ENCODE results near the gene ZNF628.
"Not testable (repeated sequence)": the region's sequence is repeated elsewhere in the genome, so short reads cannot be mapped to it uniquely, and the experiment has no call there.

The ZNF628 gene

GRCh38 chr19:55476100-55476775 is at the start of gene ZNF628:
Gene ZNF628, plus strand, starts transcription at chr19:55476617. Its CDS starts 3,294 bp downstream, at chr19:55479911.
- peak; percentile 82 for DNase-seq

- DNase-seq: no peak
These were observed 45.2 kb upstream of the ZNF628 start for GRCh38 chr19:55431183-55431582.

DNA sequence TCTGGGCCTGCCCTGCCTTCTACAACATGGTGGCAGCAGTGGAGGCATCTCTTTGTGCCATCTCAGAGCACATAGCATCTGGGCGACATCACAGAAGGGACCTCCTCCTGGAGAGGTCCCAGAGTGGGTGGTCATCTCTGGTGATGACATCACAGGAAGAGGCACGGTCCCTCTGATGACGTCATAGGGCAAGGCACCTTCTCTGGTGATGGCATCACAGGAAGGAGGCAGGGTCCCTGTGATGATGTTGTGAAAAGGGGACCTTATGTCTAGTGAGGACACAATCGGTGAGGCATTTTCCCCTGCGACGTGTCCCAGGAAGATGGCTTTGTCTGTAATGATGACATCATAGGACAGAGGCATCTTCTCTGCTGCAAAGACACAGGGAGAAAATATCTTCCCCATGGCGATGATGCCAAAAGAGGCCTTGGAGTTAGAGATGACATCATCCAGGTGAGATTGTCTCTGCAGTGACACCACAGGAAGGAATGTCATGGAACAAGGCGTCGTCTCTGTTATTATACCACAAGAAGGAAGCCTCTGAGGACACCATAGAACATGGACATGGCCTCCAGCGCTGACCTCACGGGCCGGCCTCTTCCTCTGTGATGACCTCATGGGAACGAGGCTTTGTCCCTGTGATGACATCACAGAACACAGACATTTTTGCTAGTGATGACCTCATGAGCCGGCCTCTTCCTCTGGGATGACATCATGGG is 44.0 kb upstream of the ZNF628 start:
- DNase-seq: no peak

DNA sequence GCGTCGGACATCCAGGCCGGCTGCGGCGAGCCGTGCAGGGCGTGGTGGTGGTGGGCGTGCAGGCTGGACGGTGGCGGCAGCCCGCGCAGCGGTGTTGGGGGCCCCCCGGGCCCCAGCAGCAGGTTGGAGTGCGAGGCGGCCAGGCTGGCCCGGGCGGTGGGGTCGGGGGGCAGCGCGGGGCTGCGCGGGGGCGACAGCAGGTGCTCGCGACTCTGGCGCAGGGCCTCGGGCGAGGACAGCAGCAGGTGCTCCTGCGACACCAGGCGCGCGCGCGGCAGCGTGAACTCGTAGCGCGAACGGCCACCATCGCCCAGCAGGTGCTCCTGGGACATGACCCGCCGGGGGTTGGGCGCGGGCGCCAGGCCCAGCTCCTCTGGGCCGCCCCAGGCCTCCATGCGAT is 43.1 kb upstream of the ZNF628 start:
- no peak for DNase-seq

DNA sequence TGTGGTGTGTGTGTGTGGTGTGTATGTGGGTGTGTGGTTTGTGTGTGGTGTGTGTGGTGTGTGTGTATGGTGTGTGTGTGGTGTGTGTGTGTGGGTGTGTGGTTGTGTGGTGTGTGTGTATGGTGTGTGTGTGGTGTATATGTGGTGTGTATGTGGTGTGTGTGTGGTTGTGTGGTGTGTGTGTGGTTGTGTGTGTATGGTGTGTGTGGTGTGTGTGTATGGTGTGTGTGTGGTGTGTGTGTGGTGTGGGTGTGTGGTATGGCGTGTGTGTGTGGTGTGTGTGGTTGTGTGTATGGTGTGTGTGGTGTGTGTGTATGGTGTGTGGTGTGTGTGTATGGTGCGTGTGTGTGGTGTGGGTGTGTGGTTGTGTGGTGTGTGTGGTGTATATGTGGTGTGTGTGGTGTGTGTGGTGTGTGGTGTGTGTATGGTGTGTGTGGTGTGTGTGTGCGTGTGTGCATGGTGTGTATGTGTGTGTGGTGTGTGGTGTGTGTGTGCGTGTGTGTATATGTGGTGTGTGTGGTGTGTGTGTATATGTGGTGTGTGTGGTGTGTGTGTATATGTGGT is 42.0 kb upstream of the ZNF628 start:
- no peak for DNase-seq

DNA sequence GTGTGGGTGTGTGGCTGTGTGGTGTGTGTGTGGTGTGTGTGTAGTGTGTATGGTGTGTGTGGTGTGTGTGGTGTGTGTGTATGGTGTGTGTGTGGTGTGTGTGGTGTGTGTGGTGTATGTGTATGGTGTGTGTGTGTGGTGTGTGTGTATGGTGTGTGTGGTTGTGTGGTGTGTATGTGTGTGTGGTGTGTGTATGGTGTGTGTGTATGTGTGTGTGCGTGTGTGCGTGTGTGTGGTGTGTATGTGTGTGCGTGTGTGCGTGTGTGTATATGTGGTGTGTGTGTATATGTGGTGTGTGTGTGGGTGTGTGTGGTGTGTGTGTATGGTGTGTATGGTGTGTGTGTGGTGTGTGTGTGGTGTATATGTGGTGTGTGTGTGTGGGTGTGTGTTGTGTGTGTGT is 41.4 kb upstream of the ZNF628 start:
- no peak for DNase-seq

GRCh38 chr19:55436847-55437246 is 39.6 kb upstream of the ZNF628 start:
- DNase-seq: no peak

DNA sequence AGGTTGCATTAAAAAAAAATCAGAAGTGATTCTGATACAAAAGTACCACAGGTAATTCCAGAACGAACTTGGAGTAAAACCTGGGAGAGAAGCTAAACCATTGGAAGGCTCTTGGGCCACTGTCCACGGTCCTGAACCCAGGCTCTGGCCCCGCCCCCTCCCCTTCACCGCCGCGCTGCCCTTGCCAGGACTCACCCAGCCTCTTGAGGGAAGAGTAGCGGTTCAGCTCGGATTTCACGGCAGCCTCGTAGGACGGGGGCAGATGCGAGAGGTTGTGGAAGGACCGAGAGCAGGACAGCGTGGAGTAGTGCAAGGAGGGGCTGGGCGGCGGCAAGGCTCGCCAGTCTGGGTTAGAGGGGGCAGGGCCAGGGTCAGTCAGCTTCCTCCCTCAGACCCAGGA is 39.0 kb upstream of the ZNF628 start:
- no peak for DNase-seq

GRCh38 chr19:55439052-55439451 is 37.4 kb upstream of the ZNF628 start:
- DNase-seq: no peak

GRCh38 chr19:55440411-55441105 is 35.9 kb upstream of the ZNF628 start:
- DNase-seq: no peak

GRCh38 chr19:55441319-55441691 is 35.1 kb upstream of the ZNF628 start:
- no peak for DNase-seq

DNA sequence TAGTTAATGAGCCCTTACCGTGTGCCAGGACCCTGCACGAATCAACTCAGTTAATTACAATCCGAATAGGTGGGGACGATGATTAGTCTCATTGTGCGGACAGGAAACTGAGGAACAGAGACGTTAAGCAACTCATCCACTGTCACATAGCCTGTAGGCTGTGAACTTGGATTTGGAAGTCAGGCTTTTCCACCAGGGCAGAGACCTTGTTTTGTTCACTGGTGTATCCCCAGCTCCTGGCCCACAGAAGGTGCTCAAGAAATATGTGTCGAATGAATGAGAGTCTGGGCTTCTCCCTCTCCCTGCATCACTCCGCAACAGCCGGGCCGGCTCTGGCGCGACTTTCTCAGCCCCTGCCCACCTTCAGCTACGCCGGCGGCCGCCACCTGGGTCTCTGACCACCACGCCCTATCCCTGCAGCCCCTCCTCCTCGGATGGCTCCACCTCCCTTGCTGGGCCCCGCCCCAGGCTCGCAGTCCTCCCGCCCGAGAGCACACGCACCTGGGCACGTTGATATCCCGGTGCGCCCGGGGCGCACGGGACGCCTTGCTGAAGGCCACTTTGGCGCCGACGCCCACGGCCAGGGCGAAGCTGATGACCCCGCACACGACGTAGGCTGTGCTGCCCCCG is 34.6 kb upstream of the ZNF628 start:
- DNase-seq: no peak

GRCh38 chr19:55442372-55442961 is 34.0 kb upstream of the ZNF628 start:
- DNase-seq: no peak

DNA sequence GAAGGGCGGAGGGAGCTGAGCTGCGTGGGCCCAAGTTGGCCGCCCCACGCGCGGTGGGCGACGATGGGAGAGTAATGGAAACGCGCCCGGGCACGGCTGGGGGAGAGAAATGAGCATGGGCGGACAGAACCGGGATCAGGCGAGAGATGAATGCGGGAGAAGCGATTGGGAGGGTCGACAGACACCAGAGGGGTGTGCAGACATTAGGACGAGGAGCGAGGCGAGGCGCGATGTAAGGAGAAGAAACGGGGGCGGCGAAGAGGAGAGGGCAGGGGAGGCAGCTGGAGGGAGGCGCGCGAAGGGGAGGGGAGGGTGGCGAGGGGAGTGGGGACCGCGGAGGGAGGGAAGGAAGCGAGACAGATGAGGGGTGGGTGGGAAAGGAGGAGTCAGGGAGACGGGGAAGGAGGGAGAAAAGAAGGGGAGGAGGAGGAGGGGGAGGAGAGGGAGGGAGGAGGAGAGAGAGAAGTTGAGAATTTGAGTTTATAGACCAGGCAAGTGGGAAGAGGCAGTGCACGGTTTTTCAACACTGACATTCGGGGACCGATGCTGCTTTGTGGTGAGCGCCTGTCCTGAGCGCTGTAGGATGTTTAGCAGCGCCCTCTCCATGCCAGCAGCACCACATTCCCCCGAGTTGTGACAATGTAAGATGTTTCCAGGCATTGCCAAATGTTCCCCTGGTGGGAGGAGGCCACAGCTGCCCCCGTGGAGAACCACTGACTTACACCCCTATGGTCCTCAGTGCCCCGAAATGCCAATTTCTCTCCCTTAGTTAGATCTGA is 33.2 kb upstream of the ZNF628 start, which contains the start of gene SHISA7:
Gene SHISA7 (minus strand): TSS at position 256 of the 779 bp plus-strand sequence. CDS start 437 bp downstream, outside the sequence.
- no peak for DNase-seq

DNA sequence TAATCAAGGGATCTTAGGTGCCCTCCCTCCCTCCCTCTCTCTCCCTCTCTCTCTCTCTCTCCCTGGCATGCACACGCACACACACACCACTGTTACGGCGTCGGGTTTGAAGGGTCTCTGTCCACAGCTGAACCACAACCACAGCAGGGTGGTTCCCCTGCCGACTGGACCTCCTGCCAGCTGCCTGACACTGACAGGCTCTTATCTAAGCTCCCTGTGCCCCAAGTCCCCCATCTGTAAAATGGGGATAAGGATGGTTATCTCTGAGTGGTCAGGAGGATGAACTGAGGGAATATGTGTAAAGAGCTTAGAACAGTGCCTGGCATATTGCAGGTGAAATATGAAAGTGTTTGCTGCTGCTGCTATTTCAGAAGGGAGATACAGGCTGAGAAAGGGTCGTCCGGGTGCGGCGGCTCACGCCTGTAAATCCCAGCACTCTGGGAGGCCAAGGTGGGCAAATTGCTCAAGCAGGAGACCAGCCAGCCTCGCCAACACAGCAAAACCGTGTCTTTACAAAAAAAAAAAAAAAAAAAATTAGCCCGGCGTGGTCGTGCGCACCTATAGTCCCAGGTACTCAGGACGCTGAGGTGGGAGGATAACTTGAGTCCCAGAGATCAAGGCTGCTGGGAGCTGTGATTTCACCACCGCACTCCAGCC is 32.5 kb upstream of the ZNF628 start:
- DNase-seq: no peak

DNA sequence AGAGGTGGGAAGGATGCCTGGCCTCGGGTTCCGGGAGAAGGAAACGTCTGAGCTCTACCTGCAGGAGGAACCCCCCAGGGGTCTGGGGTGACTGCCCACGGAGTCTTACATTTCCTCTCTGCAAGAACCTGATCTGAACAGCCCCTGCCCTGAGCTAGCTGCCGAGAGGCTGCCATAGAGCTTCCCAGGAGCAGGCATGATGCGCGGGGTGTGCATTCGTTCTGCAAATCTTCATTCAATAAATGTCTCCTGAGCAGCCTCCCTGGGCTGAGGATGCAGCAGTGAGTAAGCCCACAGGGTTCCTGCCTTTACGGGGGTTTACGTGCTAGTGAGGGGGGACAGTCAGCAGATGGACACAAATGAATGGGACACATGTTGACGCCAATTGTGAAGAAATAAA is 31.8 kb upstream of the ZNF628 start:
- DNase-seq: no peak

DNA sequence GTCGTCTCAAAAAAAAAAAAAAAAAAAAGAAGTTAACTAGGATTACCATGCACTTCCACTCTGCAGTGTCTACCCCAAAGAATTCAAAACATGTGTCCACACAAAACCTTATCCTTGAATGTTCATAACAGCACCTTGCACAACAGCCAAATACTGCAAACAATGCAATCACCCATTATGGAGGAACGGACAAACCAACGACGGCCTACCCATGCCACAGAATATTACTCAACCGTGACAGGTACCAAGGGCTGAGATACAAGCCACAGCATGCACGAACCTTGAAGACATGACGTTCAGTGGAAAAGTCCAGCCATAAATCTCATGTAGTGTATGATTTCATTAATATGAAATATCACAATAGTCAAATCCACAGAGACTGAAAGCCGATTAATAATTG is 30.4 kb upstream of the ZNF628 start:
- no peak for DNase-seq

GRCh38 chr19:55447421-55448174 is 28.8 kb upstream of the ZNF628 start:
- no peak for DNase-seq

GRCh38 chr19:55448175-55448490 is 28.3 kb upstream of the ZNF628 start:
- not testable (repeated sequence) for DNase-seq

- no peak for DNase-seq
These were observed 26.9 kb upstream of the ZNF628 start for GRCh38 chr19:55449469-55449868.

All from NCI-H1436 treated with DMSO at 0.1 percent for 48 hours (cell line).